IPS-11a (cell line): ENCODE data around the gene SYCE1.
"Not testable (repeated sequence)": the region's sequence is repeated elsewhere in the genome, so short reads cannot be mapped to it uniquely, and the experiment has no call there.

Experiments
- H3K4me3 ChIP-seq: one replicate; pipeline ENCODE4 v1.5.1; 2013; ENCODE audit warnings: low read depth, low read length, control low read depth

The SYCE1 gene

DNA sequence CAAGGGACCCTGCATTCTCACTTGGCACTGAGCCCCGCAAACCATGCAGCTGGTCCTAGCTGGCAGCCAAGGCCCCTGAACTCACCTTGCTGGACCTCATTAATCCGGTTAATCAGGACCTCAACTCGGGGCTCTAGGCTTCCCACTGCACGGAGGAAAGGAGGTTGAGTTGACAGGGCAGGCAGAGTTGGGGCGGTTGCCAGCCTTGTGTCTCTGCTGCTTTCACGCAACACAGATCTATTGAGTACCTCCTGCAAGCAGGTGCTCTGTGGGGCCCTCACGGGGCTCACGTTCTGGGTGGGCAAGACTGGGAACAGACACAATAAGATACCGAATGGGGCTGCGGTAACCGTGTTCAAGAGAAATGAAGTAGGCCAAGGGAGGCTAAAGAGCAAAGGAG is 6.2 kb downstream of the SYCE1 start:
- no peak overlapping the region for H3K4me3 ChIP-seq

DNA sequence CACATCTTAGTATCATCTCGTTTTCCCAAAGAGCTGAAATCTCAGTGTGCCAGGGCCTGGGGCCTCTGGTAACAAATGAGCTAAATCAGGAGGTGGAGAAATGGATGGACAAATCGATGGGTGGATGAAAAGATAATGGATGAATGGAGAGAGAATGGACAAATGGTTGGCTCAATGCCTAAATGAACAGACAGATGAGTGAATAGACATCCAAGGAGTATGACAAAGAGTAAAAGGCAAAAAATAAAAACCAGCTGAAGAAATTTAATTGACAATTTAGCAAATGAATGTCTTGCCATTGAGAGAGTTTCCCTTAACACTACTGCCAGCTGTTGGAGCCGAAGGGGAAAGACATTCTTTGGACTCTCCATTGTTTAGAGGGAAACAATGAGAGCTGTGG is 8.0 kb downstream of the SYCE1 start:
- no peak overlapping the region for H3K4me3 ChIP-seq

DNA sequence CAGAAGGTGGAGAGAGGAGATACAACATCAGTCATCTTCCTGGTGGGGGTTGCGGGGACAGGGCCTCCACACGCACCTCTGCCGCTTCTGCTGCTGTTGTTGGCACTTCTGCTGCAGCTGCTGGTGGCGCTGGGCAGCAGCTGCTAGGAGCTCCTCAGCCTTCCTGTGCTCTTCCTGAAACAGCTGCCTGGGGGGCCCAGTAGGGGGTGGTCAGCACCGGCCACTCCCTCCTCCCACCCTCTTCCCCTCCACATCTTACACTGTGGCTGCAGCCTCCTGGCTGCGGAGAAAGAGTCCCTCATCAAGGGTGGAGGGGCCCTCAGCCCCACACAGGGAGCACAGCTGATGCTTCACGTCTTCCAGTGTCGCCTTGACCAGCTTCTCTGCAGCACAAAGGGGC is 9.9 kb downstream of the SYCE1 start:
- no peak overlapping the region for H3K4me3 ChIP-seq

DNA sequence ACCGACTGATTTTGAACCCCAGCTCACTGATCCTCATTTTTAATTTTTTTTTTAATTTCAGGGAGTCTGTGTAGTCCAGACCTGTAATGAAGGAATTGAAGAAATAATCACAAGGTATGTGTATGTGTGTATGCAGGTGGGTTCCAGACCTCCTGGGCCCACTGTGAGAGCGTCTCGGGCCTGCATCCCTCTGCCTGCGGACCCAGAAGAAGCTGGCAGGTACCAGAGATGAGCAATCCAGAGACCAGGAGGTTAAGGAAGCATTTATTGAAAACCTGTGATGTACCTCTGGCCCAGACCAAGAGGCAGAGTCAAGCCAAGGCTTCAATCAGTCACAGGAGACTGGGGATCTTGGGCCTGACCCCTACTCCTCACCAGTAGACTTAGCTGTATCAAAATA is 10.8 kb downstream of the SYCE1 start:
- H3K4me3 ChIP-seq, result no peak overlapping the region

DNA sequence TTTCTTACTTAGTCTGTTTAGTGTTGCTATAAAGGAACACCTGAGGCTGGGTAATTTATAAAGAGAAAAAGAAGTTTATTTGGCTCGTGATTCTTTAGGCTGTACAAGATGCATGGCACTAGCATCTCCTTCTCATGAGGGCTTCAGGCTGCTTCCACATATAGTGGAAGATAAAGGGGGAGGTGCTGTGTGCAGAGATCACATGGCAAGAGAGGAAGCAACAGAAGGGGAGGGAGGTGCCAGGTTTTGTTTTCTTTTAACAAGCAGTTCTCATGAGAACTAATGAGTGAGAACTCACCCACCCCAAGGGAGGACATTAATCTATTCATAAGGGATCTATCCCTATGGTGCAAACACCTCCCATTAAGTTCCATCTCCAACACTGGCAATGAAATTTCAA is 20.9 kb downstream of the SYCE1 start:
- no peak overlapping the region for H3K4me3 ChIP-seq

DNA sequence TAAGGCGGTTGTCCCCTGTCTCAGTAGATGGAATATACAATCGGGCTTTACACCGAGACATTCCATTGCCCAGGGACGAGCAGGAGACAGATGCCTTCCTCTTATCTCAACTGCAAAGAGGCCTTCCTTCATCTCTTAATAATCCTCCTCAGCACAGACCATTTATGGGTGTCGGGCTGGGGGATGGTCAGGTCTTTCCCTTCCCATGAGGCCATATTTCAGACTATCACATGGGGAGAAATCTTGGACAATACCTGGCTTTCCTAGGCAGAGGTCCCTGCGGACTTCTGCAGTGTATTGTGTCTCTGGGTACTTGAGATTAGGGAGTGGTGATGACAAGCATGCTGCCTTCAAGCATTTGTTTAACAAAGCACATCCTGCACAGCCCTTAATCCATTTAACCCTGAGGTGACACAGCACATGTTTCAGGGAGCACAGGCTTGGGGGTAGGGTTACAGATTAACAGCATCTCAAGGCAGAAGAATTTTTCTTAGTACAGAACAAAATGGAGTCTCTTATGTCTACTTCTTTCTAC is 23.9 kb downstream of the SYCE1 start:
- not testable (repeated sequence) for H3K4me3 ChIP-seq

DNA sequence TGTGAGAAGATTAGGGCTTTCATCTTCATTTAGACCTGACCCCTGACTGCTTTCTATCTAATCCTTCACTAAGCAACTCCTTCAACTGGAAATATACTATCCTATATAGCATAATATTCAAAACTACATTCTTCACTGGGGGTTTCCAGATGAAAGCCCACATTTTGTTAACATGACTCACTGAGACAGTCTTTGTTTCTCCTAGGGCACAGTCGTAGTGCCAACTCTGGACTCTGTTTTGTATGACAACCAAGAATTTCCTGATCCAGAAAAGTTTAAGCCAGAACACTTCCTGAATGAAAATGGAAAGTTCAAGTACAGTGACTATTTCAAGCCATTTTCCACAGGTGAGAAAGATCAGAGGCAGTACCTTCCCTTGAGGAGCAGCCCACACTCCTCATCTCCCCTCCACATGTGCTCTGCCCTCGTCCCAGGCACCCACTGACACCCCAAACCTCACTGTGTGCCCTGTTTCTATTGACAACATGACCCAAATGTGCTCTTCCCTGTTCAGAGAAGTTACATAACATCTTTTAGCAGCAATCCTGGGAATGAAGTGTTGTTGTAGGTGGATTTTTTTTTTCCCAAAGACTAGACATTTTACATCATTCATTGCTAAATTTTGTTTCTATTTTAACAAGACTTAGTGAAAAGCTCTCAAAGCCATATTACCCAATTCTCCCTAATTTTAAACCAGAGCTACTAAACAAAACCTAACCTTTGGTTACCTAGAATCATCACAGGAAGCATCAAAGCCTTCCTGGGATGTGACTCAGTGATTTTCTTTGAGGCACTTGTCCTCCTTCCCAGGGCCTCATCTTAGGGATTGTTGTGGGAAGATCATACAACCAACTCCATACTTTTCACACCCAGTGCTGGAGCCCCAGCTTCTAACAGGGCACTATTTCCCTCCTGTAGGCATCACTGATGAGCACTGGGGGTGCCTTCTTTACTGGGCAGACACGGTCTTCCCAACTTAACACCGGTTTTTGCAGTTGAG is 27.5 kb downstream of the SYCE1 start:
- no peak overlapping the region for H3K4me3 ChIP-seq

DNA sequence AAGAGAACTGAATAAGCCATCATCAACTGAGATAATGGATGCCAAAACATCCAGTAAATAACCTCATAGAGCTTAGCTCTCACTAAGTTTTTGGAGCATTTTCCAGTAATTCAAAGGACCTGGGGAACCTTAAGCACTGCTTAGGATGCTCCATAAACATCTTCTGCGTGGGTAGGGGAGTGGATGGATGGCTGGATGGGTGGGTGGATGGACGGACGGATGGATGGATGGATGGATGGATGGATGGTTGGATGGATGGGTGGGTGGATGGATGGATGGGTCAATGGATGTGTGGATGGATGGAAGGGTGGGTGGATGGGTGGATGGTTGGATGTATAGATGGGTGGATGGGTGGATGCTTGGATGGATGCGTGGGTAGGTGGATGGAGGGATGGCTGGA is 29.2 kb downstream of the SYCE1 start:
- no peak overlapping the region for H3K4me3 ChIP-seq

DNA sequence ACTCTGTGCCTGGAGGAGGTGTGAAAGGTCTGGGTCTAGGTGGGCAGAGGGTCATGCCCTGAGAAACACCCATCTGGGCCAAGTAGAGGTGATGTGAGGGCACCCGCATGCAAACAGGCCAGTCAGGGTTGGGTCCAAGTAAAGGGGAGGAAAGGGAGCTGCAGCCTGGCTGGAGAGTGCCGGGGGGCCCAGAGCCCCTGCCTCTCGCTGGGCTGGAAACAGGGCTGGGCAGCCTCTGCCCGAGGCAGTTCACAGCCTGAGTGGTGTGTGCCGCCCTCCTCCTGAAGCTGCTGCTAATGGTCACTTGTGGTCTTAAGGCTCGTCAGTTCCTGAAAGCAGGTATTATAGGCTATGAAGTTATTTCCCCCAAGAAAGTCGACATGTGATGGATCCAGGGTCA is 31.0 kb downstream of the SYCE1 start:
- no peak overlapping the region for H3K4me3 ChIP-seq

DNA sequence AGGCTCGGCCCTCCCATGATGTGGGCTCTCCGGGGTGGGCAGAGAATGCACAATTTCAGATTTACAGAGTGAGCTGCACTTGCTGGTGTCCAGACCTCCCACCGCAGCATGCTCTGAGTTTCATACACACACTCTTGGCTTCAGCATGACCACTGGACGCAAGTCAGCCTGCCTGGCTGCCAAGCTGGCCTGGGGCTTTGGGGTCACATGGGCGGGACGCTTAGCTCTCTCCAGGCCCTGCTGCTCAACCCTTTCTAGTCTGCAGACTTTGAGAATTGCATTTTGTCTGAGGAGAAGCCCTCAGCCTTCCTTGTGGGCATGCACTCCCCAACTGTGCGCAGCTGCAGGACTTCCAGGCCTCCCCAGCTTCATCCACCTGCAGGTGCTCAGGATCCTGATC is 32.5 kb downstream of the SYCE1 start:
- no peak overlapping the region for H3K4me3 ChIP-seq

DNA sequence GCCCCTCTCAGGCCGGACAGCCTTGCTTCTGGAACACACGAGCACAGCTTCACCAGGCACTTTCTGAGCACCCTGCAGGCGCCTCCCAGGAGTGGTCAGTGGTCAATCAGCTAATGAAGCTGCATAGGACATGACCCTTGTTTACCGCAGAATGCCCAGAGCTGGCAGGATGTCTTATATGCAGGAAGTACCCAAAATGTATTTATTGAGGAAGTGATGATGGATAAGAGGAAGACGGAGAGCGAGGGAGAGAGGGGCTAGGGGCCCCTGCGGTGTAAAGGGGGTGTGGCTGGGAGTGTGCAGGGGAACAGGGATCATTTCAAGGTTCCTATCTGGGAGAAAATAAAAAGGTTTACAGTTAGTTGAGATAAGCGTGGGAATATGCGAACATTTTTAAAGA is 34.9 kb downstream of the SYCE1 start:
- no peak overlapping the region for H3K4me3 ChIP-seq

DNA sequence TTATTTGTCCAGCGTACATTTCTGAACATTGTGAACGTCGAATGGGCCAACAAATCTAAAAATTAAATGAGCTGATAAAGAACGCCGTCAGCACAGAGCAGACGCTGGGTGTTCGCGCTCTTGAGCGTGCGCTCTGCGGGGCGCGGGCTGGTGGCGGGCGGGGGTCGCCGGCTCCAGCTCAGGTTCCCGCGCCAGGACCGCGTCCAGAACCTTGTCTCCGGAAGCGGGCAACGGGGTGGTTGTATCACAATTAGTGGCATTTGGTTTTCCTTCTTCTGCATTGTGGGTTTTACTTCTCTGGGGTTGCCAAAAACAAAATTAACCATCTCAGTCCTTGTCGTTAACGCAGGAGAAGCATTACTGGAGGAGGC is 35.8 kb downstream of the SYCE1 start:
- no peak overlapping the region for H3K4me3 ChIP-seq

DNA sequence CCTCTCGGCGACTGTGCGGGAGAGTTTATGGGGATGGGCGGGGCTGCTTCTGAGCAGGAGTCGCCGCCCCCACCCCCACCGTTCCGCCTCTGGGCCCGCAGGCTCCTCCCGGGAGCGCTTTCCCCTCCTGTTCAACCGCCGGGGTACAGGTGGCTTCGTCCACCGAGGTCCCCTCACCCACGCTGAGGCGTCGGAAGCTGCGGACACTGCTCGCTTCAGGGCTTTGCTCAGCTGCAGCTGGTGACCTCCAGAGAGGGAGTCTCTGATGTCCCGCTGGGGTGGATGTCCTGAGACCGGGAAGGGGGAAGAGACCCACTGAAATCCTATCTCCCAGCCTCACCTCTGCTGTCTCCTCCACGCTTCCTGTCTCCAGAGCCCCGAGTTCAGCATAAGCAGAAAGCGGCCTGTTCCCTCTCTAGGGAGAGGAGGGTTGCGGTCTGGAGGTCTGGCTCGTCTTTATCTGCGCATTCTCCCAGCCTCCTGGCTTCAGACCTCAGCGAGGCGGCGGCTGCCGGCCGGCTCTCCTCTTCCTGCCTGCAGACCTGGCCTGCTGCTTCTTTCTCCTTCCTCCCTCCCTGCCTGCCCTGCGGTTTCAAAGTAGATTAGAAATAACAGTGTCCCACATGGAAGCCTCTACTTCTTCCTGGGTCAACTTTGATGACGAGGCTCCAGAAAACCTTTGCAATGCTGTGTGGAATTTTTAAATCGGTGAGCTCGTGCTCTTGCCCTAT is 36.4 kb downstream of the SYCE1 start:
- peak overlapping the region; percentile 27 for H3K4me3 ChIP-seq

DNA sequence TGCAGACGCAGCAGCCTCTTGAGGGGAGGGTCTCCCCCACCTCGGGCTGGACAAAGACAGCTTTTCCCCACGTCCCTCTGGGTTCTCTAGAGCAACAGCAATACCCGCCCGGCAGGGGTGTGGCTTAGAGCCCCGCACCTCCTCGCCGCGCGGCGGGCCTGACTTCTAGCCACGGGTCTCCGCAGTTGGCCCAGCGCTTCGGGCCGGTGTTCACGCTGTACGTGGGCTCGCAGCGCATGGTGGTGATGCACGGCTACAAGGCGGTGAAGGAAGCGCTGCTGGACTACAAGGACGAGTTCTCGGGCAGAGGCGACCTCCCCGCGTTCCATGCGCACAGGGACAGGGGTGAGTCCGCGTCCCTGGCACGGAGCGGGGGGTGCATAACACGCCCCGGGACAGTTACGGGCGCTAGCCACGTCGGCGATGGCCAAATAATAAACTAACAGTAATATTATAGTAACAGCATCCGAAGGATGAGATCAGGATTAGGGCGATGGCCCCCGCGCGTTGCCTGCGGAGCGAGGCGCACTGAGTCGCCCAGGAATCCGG is 37.0 kb downstream of the SYCE1 start:
- peak overlapping the region; percentile 30 for H3K4me3 ChIP-seq

DNA sequence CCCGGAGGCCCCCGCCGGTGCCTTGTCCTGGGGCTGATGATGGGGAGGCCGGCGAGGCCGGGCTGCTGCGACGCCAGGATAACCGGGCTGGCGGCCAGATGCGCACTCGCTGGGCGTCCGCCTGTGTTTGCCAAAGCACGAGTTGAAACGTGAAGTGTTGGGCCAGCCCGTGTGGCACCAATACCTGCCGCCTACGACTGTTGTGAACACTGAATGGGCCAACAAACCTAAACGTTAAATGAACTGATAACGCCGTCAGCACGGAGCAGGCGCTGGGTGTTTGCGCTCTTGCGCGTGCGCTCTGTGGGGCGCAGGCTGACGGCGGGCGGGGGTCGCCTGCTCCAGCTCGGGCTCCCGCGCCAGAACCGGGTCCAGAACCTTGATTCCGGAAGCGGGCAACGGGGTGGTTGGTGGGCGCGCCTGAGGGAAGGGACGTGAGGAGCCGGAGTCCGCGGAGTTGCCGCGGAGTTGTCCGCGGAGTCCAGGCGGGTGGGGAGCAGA is 37.6 kb downstream of the SYCE1 start:
- peak overlapping the region; percentile 30 for H3K4me3 ChIP-seq

DNA sequence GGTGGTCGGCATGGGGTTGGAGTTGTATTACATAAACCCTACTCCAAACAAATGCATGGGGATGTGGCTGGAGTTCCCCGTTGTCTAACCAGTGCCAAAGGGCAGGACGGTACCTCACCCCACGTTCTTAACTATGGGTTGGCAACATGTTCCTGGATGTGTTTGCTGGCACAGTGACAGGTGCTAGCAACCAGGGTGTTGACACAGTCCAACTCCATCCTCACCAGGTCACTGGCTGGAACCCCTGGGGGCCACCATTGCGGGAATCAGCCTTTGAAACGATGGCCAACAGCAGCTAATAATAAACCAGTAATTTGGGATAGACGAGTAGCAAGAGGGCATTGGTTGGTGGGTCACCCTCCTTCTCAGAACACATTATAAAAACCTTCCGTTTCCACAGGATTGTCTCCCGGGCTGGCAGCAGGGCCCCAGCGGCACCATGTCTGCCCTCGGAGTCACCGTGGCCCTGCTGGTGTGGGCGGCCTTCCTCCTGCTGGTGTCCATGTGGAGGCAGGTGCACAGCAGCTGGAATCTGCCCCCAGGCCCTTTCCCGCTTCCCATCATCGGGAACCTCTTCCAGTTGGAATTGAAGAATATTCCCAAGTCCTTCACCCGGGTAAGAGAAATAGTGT is 38.3 kb downstream of the SYCE1 start, which contains the start of gene CYP2E1:
CYP2E1 (plus strand) TSS at position 407 of the 632 bp plus-strand sequence; CDS start at position 440, 33 bp downstream.
- peak within 1 kb of the TSS; percentile 30 for H3K4me3 ChIP-seq

DNA sequence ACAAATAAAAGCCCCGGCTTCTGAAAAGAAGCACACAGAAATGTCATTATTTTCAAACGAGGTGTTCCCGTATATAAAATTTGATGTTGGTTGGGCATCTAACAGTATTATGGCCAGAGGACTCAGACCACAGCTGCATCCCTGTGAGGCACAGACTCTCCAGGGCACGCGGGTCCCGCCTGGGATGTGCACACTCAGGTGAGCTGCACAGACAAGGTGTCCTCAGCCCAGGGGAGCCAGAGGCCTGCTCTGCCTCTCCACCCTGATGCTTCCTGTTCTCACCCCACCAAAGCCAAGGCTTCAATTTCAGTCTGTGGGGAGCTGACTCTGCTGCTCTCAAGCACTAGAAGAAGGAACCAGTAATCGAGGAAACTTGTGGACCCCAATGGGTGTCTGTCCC is 39.9 kb downstream of the SYCE1 start:
- no peak overlapping the region for H3K4me3 ChIP-seq

DNA sequence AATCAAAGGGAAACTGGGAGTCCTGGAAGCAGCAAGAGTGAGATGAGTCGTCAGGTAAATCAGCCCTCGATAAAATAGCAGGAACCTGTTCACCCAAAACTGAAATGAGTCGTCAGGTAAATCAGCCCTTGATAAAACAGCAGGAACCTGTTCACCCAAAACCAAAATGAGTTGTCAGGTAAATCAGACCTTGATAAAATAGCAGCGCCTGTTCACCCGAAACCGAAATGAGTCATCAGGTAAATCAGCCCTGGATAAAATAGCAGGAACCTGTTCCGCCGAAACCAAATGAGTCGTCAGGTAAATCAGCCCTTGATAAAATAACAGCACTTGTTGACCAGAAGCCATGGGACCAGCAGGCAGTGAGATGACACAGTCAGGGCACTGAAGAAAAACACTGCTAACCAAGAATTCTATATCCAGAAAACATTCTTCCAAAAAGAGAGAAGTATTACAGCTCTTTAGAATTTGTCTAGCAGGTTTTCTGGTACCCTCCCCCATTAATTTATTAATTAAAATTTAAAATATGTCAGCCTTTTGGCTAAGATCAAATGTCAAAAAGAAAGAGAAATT is 41.7 kb downstream of the SYCE1 start:
- H3K4me3 ChIP-seq, result no peak overlapping the region

DNA sequence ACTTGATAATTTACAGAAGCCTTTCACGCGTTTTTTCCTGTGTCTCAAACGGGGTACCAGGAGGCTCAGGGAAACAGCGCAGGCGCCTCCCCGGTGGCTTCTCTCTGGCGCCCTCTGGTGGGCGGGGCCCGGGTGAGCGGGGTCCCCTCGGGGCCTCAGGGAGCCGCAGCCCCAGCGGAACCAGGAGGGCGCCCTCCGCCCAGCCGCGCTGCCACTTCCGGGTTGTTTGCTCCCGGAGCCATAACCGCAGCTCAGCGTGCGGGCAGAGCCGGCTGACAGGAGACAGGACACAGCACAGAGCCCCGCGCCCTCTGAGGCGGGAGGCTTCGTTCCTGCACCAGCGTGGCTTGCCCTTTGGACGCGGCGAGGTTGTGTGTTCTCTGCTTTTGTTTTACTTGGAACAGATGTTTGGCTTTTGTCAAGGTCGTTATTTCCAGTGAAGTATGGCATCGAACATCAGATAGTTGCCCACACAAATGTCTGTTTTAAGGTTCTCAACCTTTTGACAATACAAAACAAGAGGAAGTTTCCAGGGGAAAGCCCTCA is 45.1 kb downstream of the SYCE1 start:
- no peak overlapping the region for H3K4me3 ChIP-seq

DNA sequence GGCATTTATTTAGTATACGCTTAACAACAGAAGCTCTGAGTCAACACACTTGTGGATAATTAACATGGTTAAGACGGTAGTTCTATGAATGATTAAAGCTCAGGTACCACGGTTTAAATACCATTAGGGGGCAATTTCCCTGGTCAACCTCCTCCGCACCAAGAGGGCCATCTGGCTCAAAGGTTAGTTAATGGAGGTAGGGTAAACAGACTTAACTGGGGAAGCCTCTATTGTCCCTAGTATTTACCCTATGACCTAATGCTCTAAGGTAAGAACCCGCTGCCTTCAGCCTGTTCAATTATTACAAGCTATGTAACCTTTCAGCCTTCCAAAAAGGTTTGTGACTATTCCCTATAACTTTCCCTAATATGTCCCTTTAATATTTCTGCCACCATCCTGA is 46.9 kb downstream of the SYCE1 start:
- H3K4me3 ChIP-seq, result not testable (repeated sequence)
